Left ventricle myocardium inferior (tissue), 1 donor: ENCODE measurements around the gene APOL2. TPM values are rescaled to one million over a fixed set of nuclear protein-coding genes. Genes with fewer than 3 reads are reported as not detected.
"Not testable (repeated sequence)": the region's sequence is repeated elsewhere in the genome, so short reads cannot be mapped to it uniquely, and the experiment has no call there.

Source experiments
- DNase-seq: peaks from one replicate; pipeline ENCODE4 v3.0.0-alpha.2; 2020
- H3K27ac ChIP-seq: fragments of 200-600 bp; replicated peaks from 2 replicates; pipeline ENCODE4 v1.8.0; 2021
- H3K27me3 ChIP-seq: fragments of 200-600 bp; 2 replicates; pipeline ENCODE4 v1.8.0; 2021; ENCODE audit warnings: low read depth
- H3K36me3 ChIP-seq: fragments of 200-600 bp; 2 replicates; pipeline ENCODE4 v1.8.0; 2021
- H3K4me1 ChIP-seq: fragments of 200-600 bp; 2 replicates; pipeline ENCODE4 v1.8.0; 2021
- H3K4me3 ChIP-seq: fragments of 200-600 bp; 2 replicates; pipeline ENCODE4 v1.8.0; 2021; ENCODE audit warnings: mild to moderate bottlenecking, moderate library complexity
- H3K9me3 ChIP-seq: fragments of 200-600 bp; replicated peaks from 2 replicates; pipeline ENCODE4 v1.8.0; 2021
- intact Hi-C: fragments of 100-400 bp; cut with micrococcal nuclease; formaldehyde crosslinking; loops from one replicate; pipeline ENCODE4 v1.11.0; 2022
- total RNA-seq: library from RNA; stranded (reverse); fragmentation: NEBNext Ultra II Directional; extraction: Animal tissue kit (Norgen Biotek cat#: 25700); gene quantifications from one replicate; pipeline ENCODE4 v1.2.1, GENCODE V29; 2021
- TF ChIP-seq, protein P1 (sequence below): fragments of 200-600 bp; IDR thresholded peaks from 2 replicates; pipeline ENCODE4 v1.8.0; 2021; ENCODE audit warnings: antibody characterized with exemption, mild to moderate bottlenecking, borderline replicate concordance
- donor health status: DM: no; HTN: yes; CAD: no; lungs with severe emphysema.

The APOL2 gene
- total RNA-seq, 1 donor from 2014 or later, result 69.6 TPM

DNA sequence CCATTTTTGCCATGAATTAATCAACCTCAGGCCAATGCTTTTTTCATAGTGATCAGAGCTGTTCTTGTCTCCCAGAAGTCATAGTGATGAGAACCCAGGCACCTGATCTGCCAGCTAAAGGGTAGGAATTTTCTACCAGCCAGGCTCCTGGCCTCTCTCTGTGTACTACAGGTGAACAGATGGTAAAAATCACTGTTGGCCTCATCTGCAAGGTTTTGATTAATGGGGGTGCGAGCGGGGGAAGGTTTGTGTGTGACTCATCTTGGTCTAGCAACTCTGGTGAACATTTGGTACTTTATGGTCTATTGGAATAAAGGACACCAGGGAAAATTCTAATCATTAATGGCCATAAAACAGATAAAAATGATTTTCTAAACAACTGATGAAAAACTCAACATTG, 23.3 kb downstream of the APOL2 start:
- Histone ChIP-seq H3K4me1 (peaks cover 10% of the 10 kb centered on the region), H3K36me3 (no peaks in the 10 kb centered on the region), H3K9me3 (no peaks in the 10 kb centered on the region), H3K27ac (no peak overlapping the region), H3K27me3 (no peaks in the 10 kb centered on the region), H3K4me3 (no peak overlapping the region)
- TF ChIP-seq, protein P1, sequence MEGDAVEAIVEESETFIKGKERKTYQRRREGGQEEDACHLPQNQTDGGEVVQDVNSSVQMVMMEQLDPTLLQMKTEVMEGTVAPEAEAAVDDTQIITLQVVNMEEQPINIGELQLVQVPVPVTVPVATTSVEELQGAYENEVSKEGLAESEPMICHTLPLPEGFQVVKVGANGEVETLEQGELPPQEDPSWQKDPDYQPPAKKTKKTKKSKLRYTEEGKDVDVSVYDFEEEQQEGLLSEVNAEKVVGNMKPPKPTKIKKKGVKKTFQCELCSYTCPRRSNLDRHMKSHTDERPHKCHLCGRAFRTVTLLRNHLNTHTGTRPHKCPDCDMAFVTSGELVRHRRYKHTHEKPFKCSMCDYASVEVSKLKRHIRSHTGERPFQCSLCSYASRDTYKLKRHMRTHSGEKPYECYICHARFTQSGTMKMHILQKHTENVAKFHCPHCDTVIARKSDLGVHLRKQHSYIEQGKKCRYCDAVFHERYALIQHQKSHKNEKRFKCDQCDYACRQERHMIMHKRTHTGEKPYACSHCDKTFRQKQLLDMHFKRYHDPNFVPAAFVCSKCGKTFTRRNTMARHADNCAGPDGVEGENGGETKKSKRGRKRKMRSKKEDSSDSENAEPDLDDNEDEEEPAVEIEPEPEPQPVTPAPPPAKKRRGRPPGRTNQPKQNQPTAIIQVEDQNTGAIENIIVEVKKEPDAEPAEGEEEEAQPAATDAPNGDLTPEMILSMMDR, result no peak
- intact Hi-C loops, result no loop called here
- DNase-seq, result no peak

- Histone ChIP-seq H3K4me3 (no peak overlapping the region), H3K27me3 (no peaks in the 10 kb centered on the region), H3K4me1 (peaks cover 13% of the 10 kb centered on the region), H3K36me3 (no peaks in the 10 kb centered on the region), H3K9me3 (no peaks in the 10 kb centered on the region), H3K27ac (no peak overlapping the region)
- no peak for DNase-seq
- TF ChIP-seq, protein P1, result no peak
- intact Hi-C loops, result no loop called here
Observed at GRCh38 chr22:36213586-36213985, 25.7 kb downstream of the APOL2 start.

DNA sequence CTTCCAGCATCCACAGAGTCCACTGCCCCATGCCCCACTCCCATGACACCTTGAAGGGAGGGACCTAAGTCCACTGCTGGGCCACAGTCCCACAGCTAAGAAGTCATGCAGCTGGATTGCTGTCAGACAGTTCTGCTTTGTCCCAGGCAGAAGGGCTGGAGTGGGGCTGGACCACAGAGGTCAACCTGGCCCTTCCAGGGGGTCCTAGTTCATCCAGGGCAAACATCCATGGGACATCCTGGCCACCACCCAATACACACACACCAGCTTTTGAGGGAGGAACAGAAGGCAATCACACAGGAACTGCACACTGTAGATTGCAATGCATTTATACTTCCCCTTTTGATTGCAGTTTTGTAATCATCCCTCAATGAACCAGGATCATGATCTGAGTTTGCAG, 26.4 kb downstream of the APOL2 start:
- Histone ChIP-seq H3K36me3 (no peaks in the 10 kb centered on the region), H3K4me3 (no peak overlapping the region), H3K4me1 (peaks cover 13% of the 10 kb centered on the region), H3K27ac (no peak overlapping the region), H3K9me3 (no peaks in the 10 kb centered on the region), H3K27me3 (no peaks in the 10 kb centered on the region)
- no peak for DNase-seq
- intact Hi-C loops, result no loop called here
- TF ChIP-seq, protein P1, result no peak

- Histone ChIP-seq H3K27ac (no peak overlapping the region), H3K36me3 (no peaks in the 10 kb centered on the region), H3K4me3 (no peak overlapping the region), H3K9me3 (no peaks in the 10 kb centered on the region), H3K4me1 (peaks cover 16% of the 10 kb centered on the region), H3K27me3 (no peaks in the 10 kb centered on the region)
- DNase-seq, result no peak
- intact Hi-C loops, result no loop called here
- TF ChIP-seq, protein P1, result no peak
Observed at GRCh38 chr22:36211237-36211861, 28.0 kb downstream of the APOL2 start.

DNA sequence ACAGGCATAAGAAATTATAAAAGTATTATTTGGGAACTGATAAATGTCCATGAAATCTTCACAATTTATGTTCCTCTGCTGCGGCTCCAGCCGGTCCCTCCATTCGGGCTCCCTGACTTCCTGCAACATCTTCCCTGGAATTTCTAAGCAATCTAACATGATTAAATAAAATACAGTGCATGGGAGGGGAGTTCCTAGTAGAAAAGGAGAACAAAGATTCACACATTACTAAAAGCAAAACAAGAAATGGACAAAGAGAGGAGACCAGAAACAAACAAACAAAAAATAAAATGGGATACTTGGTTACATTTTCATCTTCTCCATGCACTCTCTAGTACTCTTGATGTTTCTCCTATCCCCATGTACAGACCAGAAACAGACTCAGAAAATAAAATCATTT, 29.1 kb downstream of the APOL2 start:
- no peaks in the 10 kb centered on the region for H3K9me3 ChIP-seq
- H3K4me1 ChIP-seq, result peaks cover 16% of the 10 kb centered on the region
- H3K36me3 ChIP-seq, result no peaks in the 10 kb centered on the region
- TF ChIP-seq, protein P1, result no peak
- DNase-seq, result no peak
- H3K4me3 ChIP-seq, result no peak overlapping the region
- intact Hi-C loops, result no loop called here
- no peak overlapping the region for H3K27ac ChIP-seq
- H3K27me3 ChIP-seq, result no peaks in the 10 kb centered on the region

DNA sequence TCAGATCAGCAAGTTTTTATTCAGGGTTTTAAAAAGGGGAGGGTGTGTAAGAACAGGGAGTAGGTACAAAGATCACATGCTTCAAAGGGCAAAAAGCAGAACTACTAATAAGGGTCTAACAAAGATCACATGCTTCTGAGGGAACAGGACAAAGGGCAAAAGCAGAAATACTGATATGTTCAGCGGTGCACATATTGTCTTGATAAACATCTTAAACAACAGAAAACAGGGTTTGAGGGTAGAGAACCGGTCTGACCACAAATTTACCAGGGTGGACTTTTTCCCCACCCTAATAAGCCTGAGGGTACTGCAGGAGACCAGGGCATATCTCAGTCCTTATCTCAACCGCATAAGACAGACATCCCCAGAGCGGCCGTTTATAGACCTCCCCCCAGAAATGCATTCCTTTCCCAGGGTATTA, 29.8 kb downstream of the APOL2 start:
- DNase-seq, result not testable (repeated sequence)

More for the DNA sequence above, 29.8 kb downstream of the APOL2 start:
- H3K36me3 ChIP-seq, H3K4me3 ChIP-seq, H3K9me3 ChIP-seq, H3K27ac ChIP-seq, intact Hi-C loops, H3K27me3 ChIP-seq: not testable (repeated sequence)
- H3K4me1 ChIP-seq, result peaks cover 16% of the 10 kb centered on the region
